Neural crest cell (in vitro differentiated cells): ENCODE results near the gene ZNF17. TPM values are rescaled to one million over a fixed set of nuclear protein-coding genes. Genes with fewer than 3 reads are reported as not detected.

Experiments
- DNase-seq: peaks from one replicate; pipeline ENCODE4 v3.0.0; 2021; ENCODE audit warnings: low read depth, mixed read lengths, low spot score
- H3K27ac Mint-ChIP-seq: one replicate; pipeline ENCODE4 v1.8.0; 2021; ENCODE audit warnings: mild to moderate bottlenecking, mixed read lengths; ENCODE audit not compliant: unreplicated experiment
- H3K27me3 Mint-ChIP-seq: 2 replicates; pipeline ENCODE4 v1.8.0; 2021; ENCODE audit warnings: low read depth, mild to moderate bottlenecking, mixed read lengths
- H3K36me3 Mint-ChIP-seq: 2 replicates; pipeline ENCODE4 v1.8.0; 2021; ENCODE audit warnings: low read depth, mild to moderate bottlenecking, mixed read lengths
- H3K4me1 Mint-ChIP-seq: 2 replicates; pipeline ENCODE4 v1.8.0; 2021; ENCODE audit warnings: mixed read lengths
- H3K4me3 Mint-ChIP-seq: one replicate; pipeline ENCODE4 v1.8.0; 2021; ENCODE audit warnings: mild to moderate bottlenecking, mixed read lengths
- H3K9me3 Mint-ChIP-seq: 2 replicates; pipeline ENCODE4 v1.8.0; 2021; ENCODE audit warnings: mixed read lengths
- CTCF ChIP-seq: fragments of 200-600 bp; sonication (generic); conservative IDR thresholded peaks from 2 replicates; pipeline ENCODE4 v1.5.0; 2021; ENCODE audit warnings: antibody characterized with exemption, mild to moderate bottlenecking
- long read RNA-seq: library from polyadenylated mRNA; unstranded; transcript quantifications from one replicate; pipeline ENCODE4 v2.0.0, GENCODE V29; 2020
- total RNA-seq: library from RNA; stranded (reverse); gene quantifications from 2 replicates; pipeline ENCODE4 v1.2.1, GENCODE V29; 2021

Gene ZNF17
- total RNA-seq, result 9.2 and 11.3 TPM in 2 replicates
- long read RNA-seq, transcript ZNF17-201 (4 exons, 2,716 nt), result major isoform, 10 of 12 reads
- long read RNA-seq, partial matches to known transcripts, result 0 of 12 reads
- long read RNA-seq, other reads (novel, unspliced or antisense), result 0 of 12 reads

DNA sequence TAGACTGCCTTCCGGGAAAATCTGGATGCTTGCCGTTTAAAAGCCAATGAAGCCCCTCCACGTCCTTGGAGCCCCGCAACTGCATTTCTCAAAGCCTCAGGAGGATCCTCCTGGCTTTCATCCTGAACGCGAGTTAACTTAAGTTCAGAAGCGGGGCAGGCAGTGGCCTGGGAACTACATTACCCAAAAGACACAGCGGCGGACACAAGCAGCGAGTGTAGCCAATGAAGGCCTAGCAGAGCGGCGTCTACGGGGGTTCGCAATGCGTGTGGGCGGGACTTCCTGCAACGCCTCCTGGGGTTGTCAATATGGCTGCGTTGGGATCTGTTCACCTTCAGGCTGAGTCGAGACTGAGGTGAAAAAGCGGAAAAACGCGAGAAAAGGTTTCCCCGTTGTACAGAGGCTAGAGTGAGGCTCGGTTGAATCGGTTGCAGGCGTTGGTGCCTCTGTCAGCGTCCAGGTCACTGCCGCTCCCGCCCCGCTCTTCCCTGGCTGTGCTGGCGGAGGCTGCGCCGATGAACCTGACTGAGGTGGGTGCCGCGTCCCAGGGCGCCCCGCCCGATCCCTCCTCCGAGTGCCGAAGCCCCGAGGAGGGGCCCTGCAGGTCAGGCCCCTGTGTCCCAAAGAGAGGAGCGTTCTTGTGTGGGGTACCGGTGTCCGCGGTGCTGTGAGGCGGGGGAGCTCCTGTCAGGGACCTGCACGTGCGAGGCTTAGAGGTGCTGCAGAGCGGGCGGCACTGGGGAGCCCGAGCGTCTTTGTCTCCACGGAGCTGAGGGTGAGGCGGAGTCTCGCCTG is at the start of gene ZNF17:
ZNF17 (plus strand) TSS at position 285 of the 795 bp plus-strand sequence. CDS start 2,455 bp downstream, outside the sequence.
- Mint-ChIP-seq H3K36me3 (peaks cover 13% of the 10 kb centered on the region), H3K27ac (peak within 1 kb of the TSS; percentile 91), H3K4me1 (peaks cover 14% of the 10 kb centered on the region), H3K27me3 (no peaks in the 10 kb centered on the region), H3K9me3 (no peaks in the 10 kb centered on the region), H3K4me3 (peak within 1 kb of the TSS; percentile 99)
- peak; percentile 79 for DNase-seq
- TF ChIP-seq CTCF, result no peak

DNA sequence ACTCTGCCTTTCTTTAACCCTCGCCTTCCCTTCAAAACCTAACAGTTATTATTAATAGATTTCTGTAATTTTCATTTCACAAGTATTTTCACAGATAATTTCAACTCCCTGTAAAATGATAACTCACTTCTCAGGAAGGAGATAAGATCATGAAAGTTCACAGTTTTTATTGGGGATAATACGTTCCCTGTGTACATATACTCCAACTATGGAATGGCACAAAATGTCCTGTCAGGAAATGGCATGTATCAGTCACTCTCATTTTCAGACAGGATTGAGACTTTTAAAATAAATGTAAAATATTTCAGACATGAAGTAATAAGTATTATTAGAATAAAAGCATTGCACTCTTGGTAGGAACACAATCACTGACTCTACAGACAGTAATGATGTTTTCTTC is 48.5 kb upstream of the ZNF17 start:
- TF ChIP-seq CTCF, result no peak
- no peaks in the 10 kb centered on the region for H3K9me3 Mint-ChIP-seq
- H3K4me3 Mint-ChIP-seq, result peak overlapping the region; percentile 95
- peak overlapping the region; percentile 98 for H3K27ac Mint-ChIP-seq
- no peak for DNase-seq
- H3K4me1 Mint-ChIP-seq, result peaks cover 21% of the 10 kb centered on the region
- peaks cover 13% of the 10 kb centered on the region for H3K36me3 Mint-ChIP-seq
- no peaks in the 10 kb centered on the region for H3K27me3 Mint-ChIP-seq

DNA sequence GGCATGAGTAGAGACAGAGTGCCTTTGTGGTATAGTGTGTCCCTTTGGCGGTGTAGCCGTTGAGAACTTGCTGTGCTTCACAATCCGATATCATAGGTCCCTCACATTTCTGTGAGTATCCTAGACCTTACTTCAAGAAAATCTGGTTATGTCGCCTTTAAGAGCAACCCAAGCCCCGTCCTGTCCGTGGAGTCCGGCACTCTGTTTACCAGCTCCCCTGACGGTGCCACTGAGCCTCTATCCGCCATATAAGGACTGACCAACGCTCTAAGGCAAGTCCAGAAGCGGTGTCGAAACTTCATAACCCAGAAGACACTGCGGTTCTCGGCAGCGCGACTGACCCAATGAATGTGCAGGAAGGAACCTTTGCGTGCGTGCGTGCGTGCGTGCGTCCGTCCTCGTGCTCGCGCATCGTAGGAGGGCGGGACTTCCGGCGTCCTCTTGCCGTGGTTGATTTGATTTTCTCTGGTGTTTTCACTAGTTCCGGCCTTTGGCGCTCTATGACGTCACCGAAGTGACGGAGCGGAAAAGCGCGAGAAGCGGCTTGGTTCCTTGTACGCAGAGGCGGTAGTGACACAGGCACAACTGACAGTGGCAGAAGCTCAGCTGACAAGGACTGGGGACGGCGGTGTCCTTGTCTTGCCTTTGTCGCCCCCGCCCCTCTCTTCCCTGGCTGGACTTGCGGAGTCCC is 47.8 kb upstream of the ZNF17 start, which contains the start of the genes TRAPPC2B and ZNF547:
TRAPPC2B (plus strand) TSS at position 555 of the 691 bp plus-strand sequence. CDS start 1,283 bp downstream, outside the sequence.
ZNF547 (plus strand) TSS at position 555 of the 691 bp plus-strand sequence. CDS start 5,005 bp downstream, outside the sequence.
- no peak for TF ChIP-seq CTCF
- Mint-ChIP-seq H3K4me1 (peaks cover 21% of the 10 kb centered on the region), H3K4me3 (peak within 1 kb of the TSS; percentile 95)

GRCh38 chr19:57363688-57364181 is 47.2 kb upstream of the ZNF17 start:
- Mint-ChIP-seq H3K9me3 (no peaks in the 10 kb centered on the region), H3K27ac (peak overlapping the region; percentile 94), H3K4me3 (peak overlapping the region; percentile 95), H3K4me1 (peaks cover 21% of the 10 kb centered on the region), H3K36me3 (peaks cover 9% of the 10 kb centered on the region), H3K27me3 (no peaks in the 10 kb centered on the region)
- DNase-seq, result no peak
- no peak for TF ChIP-seq CTCF

More for the DNA sequence above, 47.8 kb upstream of the ZNF17 start, which contains the start of the genes TRAPPC2B and ZNF547:
- H3K27ac Mint-ChIP-seq, result peak within 1 kb of the TSS; percentile 98
- peaks cover 13% of the 10 kb centered on the region for H3K36me3 Mint-ChIP-seq
- H3K9me3 Mint-ChIP-seq, result no peaks in the 10 kb centered on the region
- DNase-seq, result peak; percentile 95
- no peaks in the 10 kb centered on the region for H3K27me3 Mint-ChIP-seq

DNA sequence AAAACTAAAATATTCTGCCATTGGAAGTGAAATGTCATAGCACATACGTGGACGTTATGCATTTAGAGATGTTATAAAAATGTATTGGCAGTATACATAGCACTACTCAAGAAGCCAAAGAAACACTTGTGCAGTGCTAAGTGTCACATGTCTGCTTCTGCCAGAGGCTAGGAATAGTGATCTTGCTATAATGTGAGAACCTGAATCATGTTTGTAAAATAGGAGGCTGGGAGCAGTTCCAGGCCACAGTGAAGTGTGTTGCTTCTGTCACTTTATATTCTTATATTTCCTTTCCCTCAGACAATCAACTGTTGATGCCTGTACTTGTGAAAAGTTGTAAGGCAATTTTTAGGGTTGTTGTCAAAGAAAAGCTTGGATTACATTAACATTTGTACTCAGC is 44.2 kb upstream of the ZNF17 start:
- Mint-ChIP-seq H3K4me3 (peak overlapping the region; percentile 72), H3K4me1 (peaks cover 21% of the 10 kb centered on the region), H3K27ac (no peak overlapping the region), H3K9me3 (no peaks in the 10 kb centered on the region), H3K27me3 (no peaks in the 10 kb centered on the region), H3K36me3 (peaks cover 22% of the 10 kb centered on the region)
- DNase-seq, result no peak
- no peak for TF ChIP-seq CTCF
